Chondrocyte (in vitro differentiated cells): ENCODE data around the gene SLC4A1. TPM values are rescaled to one million over a fixed set of nuclear protein-coding genes. Genes with fewer than 3 reads are reported as not detected.

Experiments
- DNase-seq: peaks from one replicate; pipeline ENCODE4 v3.0.0; 2021; ENCODE audit warnings: mixed read lengths, low spot score
- H3K27ac Mint-ChIP-seq: one replicate; pipeline ENCODE4 v1.8.0; 2021; ENCODE audit warnings: mild to moderate bottlenecking, moderate library complexity, mixed read lengths; ENCODE audit not compliant: unreplicated experiment
- H3K27me3 Mint-ChIP-seq: 2 replicates; pipeline ENCODE4 v1.8.0; 2021; ENCODE audit warnings: low read depth, mixed read lengths
- H3K36me3 Mint-ChIP-seq: 2 replicates; pipeline ENCODE4 v1.8.0; 2021; ENCODE audit warnings: low read depth, mixed read lengths
- H3K4me1 Mint-ChIP-seq: 2 replicates; pipeline ENCODE4 v1.8.0; 2021; ENCODE audit warnings: low read depth, mild to moderate bottlenecking, mixed read lengths
- H3K4me3 Mint-ChIP-seq: one replicate; pipeline ENCODE4 v1.8.0; 2021; ENCODE audit warnings: mild to moderate bottlenecking, moderate library complexity, mixed read lengths; ENCODE audit not compliant: unreplicated experiment
- H3K9me3 Mint-ChIP-seq: 2 replicates; pipeline ENCODE4 v1.8.0; 2021; ENCODE audit warnings: low read depth, mixed read lengths
- total RNA-seq: library from RNA; stranded (reverse); gene quantifications from 3 replicates; pipeline ENCODE4 v1.2.1, GENCODE V29; 2021
- TF ChIP-seq, protein P1 (sequence below): fragments of 200-600 bp; sonication (generic); IDR thresholded peaks from 2 replicates; pipeline ENCODE4 v1.5.0; 2021; ENCODE audit warnings: antibody characterized with exemption, mild to moderate bottlenecking, moderate library complexity

The SLC4A1 gene
- total RNA-seq, 1 donor from 2014 or later = not detected

DNA sequence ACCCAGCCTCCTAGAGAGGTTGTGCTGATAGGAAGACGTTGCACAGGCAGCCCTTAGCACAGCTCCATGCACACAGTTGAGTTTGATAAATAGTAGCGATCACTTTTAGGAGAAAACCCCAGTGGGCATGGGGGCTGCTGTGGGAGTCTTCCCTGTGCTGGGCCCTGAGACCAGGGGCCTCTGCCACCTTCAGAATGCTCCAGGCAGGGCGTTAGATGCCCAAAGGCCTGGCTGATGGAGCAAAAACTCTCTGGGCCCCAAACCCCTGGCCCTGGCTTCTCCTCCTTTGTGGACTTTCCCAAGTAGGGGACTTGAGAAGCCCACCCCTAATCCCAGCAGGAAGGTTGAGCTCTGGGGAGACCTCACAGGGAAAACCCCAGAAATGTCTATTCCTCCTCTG is 14.3 kb upstream of the SLC4A1 start:
- no peak for DNase-seq
- Mint-ChIP-seq H3K27me3 (no peaks in the 10 kb centered on the region), H3K4me1 (peaks cover 11% of the 10 kb centered on the region), H3K9me3 (no peaks in the 10 kb centered on the region), H3K36me3 (no peaks in the 10 kb centered on the region), H3K4me3 (no peak overlapping the region), H3K27ac (no peak overlapping the region)
- TF ChIP-seq, protein P1, sequence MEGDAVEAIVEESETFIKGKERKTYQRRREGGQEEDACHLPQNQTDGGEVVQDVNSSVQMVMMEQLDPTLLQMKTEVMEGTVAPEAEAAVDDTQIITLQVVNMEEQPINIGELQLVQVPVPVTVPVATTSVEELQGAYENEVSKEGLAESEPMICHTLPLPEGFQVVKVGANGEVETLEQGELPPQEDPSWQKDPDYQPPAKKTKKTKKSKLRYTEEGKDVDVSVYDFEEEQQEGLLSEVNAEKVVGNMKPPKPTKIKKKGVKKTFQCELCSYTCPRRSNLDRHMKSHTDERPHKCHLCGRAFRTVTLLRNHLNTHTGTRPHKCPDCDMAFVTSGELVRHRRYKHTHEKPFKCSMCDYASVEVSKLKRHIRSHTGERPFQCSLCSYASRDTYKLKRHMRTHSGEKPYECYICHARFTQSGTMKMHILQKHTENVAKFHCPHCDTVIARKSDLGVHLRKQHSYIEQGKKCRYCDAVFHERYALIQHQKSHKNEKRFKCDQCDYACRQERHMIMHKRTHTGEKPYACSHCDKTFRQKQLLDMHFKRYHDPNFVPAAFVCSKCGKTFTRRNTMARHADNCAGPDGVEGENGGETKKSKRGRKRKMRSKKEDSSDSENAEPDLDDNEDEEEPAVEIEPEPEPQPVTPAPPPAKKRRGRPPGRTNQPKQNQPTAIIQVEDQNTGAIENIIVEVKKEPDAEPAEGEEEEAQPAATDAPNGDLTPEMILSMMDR = no peak

DNA sequence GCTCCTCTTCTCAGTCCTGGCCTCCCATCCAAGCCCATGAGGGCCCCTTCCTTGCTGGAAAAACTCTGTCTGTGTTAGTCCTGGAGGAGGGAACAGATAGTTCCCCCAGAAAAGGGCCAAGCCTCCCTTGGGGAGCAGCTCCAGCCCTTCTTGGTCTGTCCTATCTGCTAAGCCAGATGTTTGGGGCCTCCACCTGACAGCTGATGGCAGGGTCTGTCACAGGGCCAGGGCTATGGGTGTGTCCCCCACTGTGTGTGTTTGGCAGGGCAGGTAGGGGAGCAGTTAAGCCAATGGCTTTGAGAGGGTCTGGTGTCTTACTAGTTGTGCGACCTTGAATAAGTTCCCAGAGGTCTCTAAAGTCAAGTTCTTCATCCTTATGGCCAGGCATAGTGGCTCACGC is 13.6 kb upstream of the SLC4A1 start:
- no peaks in the 10 kb centered on the region for H3K27me3 Mint-ChIP-seq
- no peaks in the 10 kb centered on the region for H3K36me3 Mint-ChIP-seq
- no peak overlapping the region for H3K27ac Mint-ChIP-seq
- no peaks in the 10 kb centered on the region for H3K9me3 Mint-ChIP-seq
- TF ChIP-seq, protein P1 = no peak
- H3K4me3 Mint-ChIP-seq = no peak overlapping the region
- no peak for DNase-seq
- peaks cover 11% of the 10 kb centered on the region for H3K4me1 Mint-ChIP-seq

DNA sequence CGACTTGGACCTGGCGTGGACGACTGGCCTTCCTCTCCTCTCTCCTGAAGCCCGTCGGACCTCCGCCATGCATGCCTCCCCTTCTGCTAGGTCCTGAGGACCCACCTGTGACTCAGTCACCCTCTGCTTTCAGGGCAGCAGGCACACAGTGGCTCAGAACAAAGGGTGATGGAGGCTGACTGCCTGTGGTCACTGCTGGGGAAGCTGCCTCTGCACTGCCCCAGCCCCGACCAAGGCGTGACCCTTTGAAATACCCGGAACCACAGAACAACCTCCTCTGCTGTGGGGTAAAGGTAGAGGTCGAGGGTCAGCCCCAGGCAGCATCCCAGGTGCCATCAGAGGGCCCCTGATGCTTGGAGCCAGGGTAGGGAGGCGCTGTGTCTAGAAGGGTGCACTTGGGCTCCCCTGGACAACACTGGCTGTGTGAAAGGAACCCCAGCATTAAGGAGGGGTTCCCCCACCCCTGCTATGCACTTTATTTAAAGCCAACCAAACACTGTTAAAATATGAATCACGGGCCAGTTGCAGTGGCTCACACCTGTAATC is 12.5 kb upstream of the SLC4A1 start:
- H3K27ac Mint-ChIP-seq = no peak overlapping the region
- H3K36me3 Mint-ChIP-seq = no peaks in the 10 kb centered on the region
- H3K4me1 Mint-ChIP-seq = peaks cover 11% of the 10 kb centered on the region

DNA sequence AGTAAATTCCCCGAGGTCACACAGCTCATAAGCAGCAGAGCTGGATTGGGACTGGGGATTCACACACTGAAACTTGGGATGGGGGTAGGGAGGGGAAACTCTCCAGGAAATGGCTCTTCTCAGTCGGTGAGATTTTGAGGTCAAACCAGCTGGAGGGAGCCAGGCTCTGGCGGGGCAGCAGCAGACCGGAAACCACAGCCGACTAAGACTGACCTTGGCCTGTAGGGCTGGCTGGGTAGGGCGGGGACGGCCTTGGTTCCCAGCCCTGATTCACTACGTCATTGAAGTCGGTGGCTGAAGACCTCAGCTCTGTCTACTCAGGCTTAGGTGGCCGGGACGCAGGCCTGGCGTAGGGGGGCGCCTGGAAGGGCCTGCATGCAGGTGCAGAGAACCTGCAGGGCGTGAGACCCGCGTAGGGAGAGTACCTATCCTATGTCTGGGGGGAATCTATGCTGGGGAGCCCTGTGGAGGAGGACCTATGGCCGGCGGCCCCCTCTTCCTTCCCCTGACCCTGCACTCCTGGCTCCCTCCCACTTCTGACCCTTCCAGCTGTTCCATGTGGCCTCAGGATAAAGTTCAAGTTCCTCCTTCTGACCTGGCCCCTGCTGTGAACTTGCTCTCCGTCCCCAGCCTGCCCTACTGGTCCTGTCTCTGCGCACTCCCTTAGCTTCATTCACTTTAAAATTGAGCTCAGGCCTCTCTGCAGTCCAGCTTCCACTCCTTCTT is 11.9 kb upstream of the SLC4A1 start:
- no peak for DNase-seq
- H3K36me3 Mint-ChIP-seq = no peaks in the 10 kb centered on the region
- peak overlapping the region; percentile 68 for H3K27ac Mint-ChIP-seq
- H3K9me3 Mint-ChIP-seq = no peaks in the 10 kb centered on the region
- peaks cover 2% of the 10 kb centered on the region for H3K27me3 Mint-ChIP-seq
- H3K4me1 Mint-ChIP-seq = peaks cover 11% of the 10 kb centered on the region
- H3K4me3 Mint-ChIP-seq = no peak overlapping the region
- TF ChIP-seq, protein P1 = no peak

More for the DNA sequence above, 12.5 kb upstream of the SLC4A1 start:
- Mint-ChIP-seq H3K27me3 (no peaks in the 10 kb centered on the region), H3K9me3 (no peaks in the 10 kb centered on the region), H3K4me3 (no peak overlapping the region)
- DNase-seq = no peak
- TF ChIP-seq, protein P1 = no peak

DNA sequence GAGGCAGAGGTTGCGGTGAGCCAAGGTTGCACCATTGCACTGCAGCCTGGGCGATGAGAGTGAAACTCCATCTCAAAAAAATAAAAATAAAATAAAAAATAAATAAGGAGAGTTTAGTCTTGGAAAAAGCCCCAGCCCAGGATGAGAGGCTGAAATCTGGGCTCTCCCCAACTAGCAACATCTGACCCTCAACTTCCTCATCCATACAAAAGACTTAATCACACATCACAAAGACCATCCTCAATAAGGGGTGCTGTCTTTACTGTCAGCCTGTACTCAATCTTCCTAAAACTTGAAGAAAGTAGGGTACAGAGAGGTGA is 11.4 kb upstream of the SLC4A1 start:
- TF ChIP-seq, protein P1 = no peak
- Mint-ChIP-seq H3K36me3 (no peaks in the 10 kb centered on the region), H3K27ac (no peak overlapping the region), H3K27me3 (peaks cover 3% of the 10 kb centered on the region), H3K4me1 (peaks cover 11% of the 10 kb centered on the region), H3K9me3 (no peaks in the 10 kb centered on the region), H3K4me3 (no peak overlapping the region)
- no peak for DNase-seq
